ENCODE data around the gene ACOT13. TPM values are rescaled to one million over a fixed set of nuclear protein-coding genes. Genes with fewer than 3 reads are reported as not detected.
"Not testable (repeated sequence)": the region's sequence is repeated elsewhere in the genome, so short reads cannot be mapped to it uniquely, and the experiment has no call there.

Gene ACOT13
- total RNA-seq, 2 donors from 2014 or later: 39.6 to 63.6 TPM

DNA sequence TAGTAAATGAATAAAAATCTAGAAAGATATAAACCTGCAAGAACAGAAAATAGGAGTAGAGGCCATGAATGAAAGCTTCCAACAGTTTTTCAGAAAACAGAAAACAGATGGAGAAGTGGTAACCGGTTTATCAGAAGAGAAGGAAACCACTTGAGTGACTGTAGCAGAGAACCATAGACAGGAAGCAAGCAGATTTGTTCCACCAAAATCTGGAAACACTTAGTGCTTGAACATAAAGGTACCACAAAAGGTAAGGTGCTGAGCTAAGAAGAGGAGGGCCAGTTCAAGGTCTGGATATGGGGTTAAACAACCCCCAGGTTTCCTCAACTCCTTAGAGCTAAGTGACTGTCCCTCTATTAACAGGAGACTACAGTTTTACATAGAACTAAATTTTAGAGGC is 11.7 kb upstream of the ACOT13 start:
- Histone ChIP-seq H3K27me3 (no peaks in the 10 kb centered on the region), H3K27ac (no peak overlapping the region), H3K36me3 (peaks cover 8% of the 10 kb centered on the region), H3K9ac (ENCODE audit: low read depth in 2 of 2, low read length in 2 of 2) (no peak overlapping the region), H3K4me1 (no peaks in the 10 kb centered on the region), H3K9me3 (no peaks in the 10 kb centered on the region), H3K4me3 (no peak overlapping the region)
- intact Hi-C loops (cut with DNase I): no loop called here
- TF ChIP-seq, protein P1, sequence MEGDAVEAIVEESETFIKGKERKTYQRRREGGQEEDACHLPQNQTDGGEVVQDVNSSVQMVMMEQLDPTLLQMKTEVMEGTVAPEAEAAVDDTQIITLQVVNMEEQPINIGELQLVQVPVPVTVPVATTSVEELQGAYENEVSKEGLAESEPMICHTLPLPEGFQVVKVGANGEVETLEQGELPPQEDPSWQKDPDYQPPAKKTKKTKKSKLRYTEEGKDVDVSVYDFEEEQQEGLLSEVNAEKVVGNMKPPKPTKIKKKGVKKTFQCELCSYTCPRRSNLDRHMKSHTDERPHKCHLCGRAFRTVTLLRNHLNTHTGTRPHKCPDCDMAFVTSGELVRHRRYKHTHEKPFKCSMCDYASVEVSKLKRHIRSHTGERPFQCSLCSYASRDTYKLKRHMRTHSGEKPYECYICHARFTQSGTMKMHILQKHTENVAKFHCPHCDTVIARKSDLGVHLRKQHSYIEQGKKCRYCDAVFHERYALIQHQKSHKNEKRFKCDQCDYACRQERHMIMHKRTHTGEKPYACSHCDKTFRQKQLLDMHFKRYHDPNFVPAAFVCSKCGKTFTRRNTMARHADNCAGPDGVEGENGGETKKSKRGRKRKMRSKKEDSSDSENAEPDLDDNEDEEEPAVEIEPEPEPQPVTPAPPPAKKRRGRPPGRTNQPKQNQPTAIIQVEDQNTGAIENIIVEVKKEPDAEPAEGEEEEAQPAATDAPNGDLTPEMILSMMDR (IDR thresholded peaks at IDR 0.05): no peak
- no peak for DNase-seq

DNA sequence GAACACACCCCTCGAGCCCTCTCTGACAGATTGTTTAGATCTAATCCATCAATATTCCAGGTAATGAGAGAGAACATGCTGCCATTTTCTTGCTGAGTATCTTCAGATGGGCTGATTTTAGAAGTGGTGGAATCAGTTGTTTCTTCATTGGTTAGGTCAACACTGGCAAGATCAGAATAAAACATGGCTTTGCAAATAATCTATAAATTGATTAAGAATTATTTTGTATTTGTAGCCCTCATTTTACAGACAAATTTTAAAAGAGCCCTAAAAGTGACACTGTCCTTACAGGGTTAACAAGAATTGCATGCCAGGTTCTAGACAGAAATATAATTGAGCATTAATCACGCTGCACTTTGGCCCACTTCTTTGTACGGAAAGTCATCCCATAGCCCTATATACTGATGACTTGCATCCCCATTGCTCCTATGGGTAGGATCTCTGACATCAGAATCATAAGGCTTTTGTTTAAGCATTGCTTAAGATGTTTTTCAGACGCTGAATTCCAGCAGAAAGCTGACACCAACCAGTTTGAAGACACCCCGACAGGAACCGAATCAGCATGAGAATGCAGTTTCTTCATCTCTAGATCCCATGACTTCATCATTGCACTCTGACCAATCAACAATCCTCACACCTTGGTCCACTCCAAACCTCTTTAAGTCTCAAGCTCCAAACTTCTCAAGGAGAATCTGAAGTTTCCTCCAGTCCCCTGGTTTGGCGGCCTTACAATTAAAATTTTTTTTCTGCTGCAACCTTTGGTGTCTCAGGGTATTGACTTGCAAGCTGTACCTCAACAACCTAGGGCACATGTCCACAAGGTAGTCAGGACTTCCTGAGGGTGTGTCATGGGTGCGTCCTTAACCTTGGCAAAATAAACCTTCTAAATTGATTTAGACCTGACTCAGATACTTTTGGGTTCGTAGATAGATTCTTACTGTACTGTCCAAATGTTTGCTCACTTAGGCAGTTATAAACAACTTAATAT is 8.0 kb upstream of the ACOT13 start:
- H3K36me3 ChIP-seq: no peaks in the 10 kb centered on the region
- H3K27ac ChIP-seq: no peak overlapping the region
- no peaks in the 10 kb centered on the region for H3K9me3 ChIP-seq
- TF ChIP-seq, protein P1 (IDR thresholded peaks at IDR 0.05): no peak
- H3K27me3 ChIP-seq: no peaks in the 10 kb centered on the region
- intact Hi-C loops (cut with DNase I): no loop called here
- peaks cover 16% of the 10 kb centered on the region for H3K4me1 ChIP-seq
- H3K4me3 ChIP-seq: no peak overlapping the region
- DNase-seq: peak; percentile 76
- H3K9ac ChIP-seq (ENCODE audit: low read depth in 2 of 2, low read length in 2 of 2): no peak overlapping the region

DNA sequence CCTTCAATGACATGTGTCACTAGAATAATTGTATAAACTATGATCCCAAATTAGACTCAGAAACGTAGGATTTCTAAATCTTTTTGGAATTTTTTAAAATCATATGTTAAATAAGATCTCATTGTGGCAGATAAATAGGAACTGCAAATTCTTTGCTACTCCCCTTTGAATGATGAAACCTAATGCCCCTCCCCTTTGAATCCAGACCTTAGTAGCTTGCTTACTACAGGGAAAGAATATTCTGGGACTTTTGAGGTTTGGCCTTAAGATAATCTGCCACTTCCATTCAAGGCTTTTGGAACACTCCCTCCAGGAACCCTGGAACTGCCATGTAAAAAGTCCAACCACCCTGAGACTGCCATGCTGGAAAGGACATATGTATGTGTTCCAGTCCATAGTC is 7.3 kb upstream of the ACOT13 start:
- Histone ChIP-seq H3K36me3 (no peaks in the 10 kb centered on the region), H3K4me3 (no peak overlapping the region), H3K4me1 (peaks cover 16% of the 10 kb centered on the region), H3K27ac (peak overlapping the region; percentile 55), H3K9ac (ENCODE audit: low read depth in 2 of 2, low read length in 2 of 2) (no peak overlapping the region), H3K27me3 (no peaks in the 10 kb centered on the region), H3K9me3 (no peaks in the 10 kb centered on the region)
- TF ChIP-seq, protein P1 (IDR thresholded peaks at IDR 0.05): no peak
- DNase-seq: no peak
- intact Hi-C loops (cut with DNase I): no loop called here

DNA sequence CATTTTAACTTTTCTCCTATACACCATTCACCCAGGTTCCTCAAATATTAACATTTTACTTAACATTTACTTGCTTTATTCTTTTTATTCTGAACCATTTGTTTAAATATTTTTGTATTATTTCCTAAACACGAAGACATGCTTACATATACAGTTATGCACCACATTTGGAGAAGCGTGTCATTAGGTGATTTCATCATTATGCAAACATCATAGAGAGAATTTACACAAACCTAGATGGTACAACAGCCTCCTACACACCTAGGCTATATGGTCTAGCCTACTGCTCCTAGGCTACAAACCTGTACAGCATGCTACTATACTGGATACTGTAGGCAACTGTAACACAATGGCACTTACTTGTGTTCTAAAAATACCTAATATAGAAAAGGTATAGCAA is 6.8 kb upstream of the ACOT13 start:
- intact Hi-C loops (cut with DNase I): no loop called here
- Histone ChIP-seq H3K9me3 (no peaks in the 10 kb centered on the region), H3K36me3 (no peaks in the 10 kb centered on the region), H3K27me3 (no peaks in the 10 kb centered on the region), H3K4me1 (peaks cover 16% of the 10 kb centered on the region), H3K4me3 (no peak overlapping the region), H3K27ac (peak overlapping the region; percentile 55), H3K9ac (ENCODE audit: low read depth in 2 of 2, low read length in 2 of 2) (no peak overlapping the region)
- no peak for DNase-seq
- TF ChIP-seq, protein P1 (IDR thresholded peaks at IDR 0.05): no peak

DNA sequence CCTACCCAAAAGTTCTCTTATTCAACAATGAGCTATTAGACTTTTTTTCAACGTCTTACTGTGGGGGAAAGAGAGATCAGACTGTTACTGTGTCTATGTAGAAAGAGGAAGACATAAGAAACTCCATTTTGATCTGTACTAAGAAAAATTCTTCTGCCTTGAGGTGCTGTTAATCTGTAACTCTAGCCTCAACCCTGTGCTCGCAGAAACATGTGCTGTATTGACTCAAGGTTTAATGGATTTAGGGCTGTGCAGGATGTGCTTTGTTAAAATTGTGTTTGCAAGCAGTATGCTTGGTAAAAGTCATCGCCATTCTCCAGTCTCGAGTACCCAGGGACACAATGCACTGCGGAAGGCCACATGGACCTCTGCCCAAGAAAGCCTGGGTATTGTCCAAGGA is 5.1 kb upstream of the ACOT13 start:
- H3K36me3 ChIP-seq; intact Hi-C loops (cut with DNase I); H3K27me3 ChIP-seq; H3K9me3 ChIP-seq; H3K4me3 ChIP-seq: not testable (repeated sequence)
- Histone ChIP-seq H3K9ac (ENCODE audit: low read depth in 2 of 2, low read length in 2 of 2) (peak overlapping the region in 1 of 2 donors; percentile 99), H3K4me1 (peaks cover 20% of the 10 kb centered on the region), H3K27ac (peak overlapping the region; percentile 98)
- DNase-seq: peak; percentile 26

DNA sequence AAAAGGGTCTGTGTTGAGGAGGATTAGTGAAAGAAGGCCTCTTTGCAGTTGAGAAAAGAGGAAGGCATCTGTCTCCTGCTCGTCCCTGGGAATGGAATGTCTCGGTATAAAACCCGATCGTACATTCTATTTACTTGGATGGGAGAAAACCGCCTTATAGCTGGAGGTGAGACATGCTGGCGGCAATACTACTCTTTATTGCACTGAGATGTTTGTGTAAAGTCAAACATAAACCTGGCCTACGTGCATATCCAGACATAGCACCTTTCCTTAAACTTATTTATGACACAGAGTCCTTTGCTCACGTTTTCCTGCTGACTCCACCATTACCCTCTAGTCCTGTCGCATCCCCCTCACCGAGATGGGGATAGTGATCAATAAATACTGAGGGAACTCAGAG is 4.6 kb upstream of the ACOT13 start:
- DNase-seq: peak; percentile 76
- Histone ChIP-seq H3K4me3 (peak overlapping the region; percentile 7), H3K27ac (peak overlapping the region; percentile 98)

More for the DNA sequence above, 4.6 kb upstream of the ACOT13 start:
- Histone ChIP-seq H3K27me3 (no peaks in the 10 kb centered on the region), H3K36me3 (no peaks in the 10 kb centered on the region), H3K4me1 (peaks cover 20% of the 10 kb centered on the region), H3K9ac (ENCODE audit: low read depth in 2 of 2, low read length in 2 of 2) (peak overlapping the region in 1 of 2 donors; percentile 99), H3K9me3 (no peaks in the 10 kb centered on the region)
- intact Hi-C loops (cut with DNase I): no loop called here
- TF ChIP-seq, protein P1 (IDR thresholded peaks at IDR 0.05): no peak

All from colonic mucosa (tissue), 4 donors.